Stimulated activated CD8-positive, alpha-beta memory T cell treated with anti-CD3 and anti-CD28 coated beads, Interleukin-4, amount 100 ng/mL, for 4 hours (primary cell): ENCODE results near the gene RAP1GDS1.
"Not testable (repeated sequence)": the region's sequence is repeated elsewhere in the genome, so short reads cannot be mapped to it uniquely, and the experiment has no call there.

Source experiments
- DNase-seq, 2 donors: peaks; one replicate each; pipeline ENCODE4 v3.0.0-alpha.2; 2020; ENCODE audit warnings: low read depth in 2 of 2, low spot score in 1 of 2

Gene RAP1GDS1

DNA sequence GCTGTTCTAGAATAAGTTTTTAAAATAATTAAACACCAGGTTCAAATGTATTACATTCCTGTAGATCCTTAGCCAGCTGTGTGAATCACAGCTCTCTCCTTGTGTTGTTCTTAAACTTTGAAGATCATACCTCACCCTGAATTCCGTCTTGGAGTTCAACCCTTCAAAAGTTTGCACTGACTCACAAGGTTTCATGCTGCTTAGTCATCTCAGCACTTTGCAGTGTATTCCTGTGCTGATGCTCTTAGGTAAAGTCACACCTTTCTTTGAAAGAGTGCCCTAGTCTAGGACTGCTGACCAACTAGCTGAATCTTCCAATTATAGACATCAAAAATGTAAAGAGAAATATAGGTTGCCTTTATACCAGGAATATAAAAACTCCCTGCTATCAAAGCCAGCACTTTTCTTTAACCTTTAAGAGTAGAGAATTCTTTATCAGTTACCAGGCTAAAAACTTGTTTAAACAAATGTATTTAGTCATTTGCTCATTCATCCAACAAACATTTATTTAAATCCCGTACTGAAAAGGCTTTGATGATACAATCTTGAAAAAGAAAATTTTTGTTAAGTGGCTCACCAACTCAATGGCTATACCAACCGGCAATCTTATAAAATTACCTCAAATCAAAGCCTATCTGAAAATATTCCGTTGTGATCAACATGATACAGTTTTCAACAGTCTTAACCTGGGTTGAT is 169.7 kb downstream of the RAP1GDS1 start:
- DNase-seq = no peak

DNA sequence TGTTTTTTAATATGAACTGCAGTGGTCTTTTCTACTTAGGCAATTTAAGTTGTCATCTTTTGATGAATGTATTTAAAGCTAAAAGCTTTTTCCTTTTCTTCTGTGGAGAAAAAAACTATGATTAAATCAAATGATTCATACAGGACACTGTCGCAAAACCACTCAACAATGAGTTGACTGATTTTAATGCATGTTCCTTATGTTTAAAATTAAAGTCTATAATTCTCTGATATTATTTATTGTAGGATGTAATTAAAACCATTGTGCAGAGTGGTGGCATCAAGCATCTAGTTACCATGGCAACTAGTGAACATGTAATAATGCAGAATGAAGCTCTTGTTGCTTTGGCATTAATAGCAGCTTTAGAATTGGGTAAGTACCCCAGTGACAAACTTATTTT is 172.5 kb downstream of the RAP1GDS1 start:
- DNase-seq = no peak

DNA sequence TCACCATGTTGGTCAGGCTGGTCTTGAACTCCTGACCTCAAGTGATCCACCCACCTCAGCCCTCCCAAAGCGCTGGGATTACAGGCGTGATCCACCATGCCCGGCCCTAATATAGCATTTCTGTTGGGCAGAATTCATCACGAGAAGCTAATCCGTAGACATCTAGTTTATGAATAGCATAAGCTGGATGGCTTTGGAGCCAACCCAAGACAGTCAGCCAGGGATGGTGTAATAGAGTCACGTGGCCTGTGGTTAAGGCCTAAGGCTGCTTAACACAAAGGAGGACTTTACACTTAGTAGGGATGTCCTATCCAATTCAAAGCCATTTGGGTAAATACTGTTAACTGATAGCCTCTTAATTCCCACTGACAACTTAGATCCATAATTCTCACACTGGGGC is 173.6 kb downstream of the RAP1GDS1 start:
- DNase-seq = no peak

DNA sequence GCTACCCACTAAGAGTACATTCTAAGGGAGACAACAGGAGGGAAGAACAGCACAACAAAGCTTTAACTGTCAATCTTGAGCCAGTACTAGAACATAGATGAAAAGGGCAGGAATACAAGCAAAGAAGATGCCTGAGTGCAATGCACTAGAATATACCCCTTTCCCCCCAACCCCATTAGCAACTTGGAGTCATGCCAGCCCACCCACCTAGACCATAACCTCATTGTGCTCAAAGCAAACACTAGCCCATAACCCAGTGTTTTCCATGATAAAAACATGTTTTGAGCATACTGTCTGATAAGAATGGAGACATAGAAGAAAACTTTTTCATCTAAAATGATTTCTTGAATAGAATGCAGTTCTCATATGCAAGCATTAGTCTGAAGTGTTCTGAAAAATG is 183.2 kb downstream of the RAP1GDS1 start:
- no peak for DNase-seq

DNA sequence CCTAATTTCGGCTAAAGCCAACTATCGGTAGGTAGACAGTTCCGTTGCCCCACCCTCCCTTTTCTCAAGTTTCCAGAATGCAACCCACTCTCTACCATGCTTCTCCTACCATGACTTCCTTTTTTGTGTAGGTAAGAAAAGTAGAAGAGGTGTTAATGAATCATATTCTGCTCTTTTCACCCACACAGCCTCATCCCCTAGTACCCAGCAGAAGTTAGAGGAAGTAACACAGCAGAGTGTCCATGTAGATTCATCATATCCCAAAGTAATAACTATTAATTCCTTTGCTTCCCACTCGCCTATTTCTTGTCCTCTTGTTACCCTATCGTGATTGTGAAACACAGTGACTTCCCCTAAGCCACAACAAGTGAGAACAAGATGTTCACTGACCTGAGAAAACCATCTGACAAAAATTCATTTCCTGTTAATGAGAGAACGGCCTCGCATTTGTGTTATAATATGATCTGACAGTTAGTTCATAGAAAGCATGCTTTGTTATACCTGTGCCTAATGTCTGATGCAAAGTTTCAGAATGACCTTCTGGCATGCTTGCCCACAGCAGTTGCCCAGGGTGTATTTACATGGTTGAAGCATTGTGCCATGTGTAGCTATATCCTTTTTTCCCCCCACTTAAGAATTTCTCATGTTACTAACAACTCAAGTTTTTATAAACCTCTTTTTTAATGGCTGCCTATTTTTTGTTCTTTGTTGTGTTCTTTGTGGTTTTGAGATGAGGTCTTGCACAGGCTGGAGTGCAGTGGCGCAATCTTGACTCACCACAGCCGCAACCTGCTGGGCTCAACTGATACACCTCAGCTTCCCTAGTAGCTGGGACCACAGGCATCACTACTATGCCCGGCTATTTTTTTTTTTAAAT is 185.6 kb downstream of the RAP1GDS1 start:
- DNase-seq = peak; percentile 27 to 44

DNA sequence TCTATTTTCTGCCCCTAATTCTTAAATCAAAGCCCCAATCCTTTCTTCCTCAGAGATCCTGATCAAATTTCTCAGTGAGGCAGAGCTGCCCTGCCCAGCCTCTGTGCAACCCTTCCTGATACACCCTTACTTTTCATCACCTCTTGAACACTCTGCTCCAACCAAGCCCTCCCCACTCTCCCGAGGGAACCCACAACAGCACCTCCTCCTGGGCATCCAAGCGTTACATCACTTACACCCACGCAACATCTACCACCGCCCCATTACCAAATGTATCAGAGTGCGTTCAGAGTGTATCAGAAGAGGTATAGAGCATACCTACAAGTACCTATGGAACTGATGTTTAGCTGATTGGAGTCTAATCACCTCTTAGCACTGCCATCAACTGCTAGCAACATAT is 186.5 kb downstream of the RAP1GDS1 start:
- DNase-seq = no peak

DNA sequence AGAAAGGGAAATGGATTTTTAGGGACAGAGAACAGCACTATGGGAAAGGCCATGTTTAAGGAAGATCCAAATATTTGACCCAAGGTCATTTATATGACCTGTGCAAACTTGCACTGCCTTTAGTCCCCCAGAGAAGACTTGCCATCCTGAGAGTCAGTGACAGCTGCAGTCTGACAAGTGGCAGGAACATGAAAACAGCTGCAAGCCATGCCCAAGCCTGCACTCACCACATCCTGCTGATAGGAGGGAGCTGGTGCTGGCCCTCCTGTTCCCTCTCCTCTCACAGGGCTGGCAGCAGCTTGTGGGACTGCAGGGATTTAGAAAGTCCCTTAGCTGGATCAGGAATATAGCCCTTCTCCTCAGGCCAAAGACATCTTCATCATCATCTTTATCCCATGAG is 187.7 kb downstream of the RAP1GDS1 start:
- no peak for DNase-seq

DNA sequence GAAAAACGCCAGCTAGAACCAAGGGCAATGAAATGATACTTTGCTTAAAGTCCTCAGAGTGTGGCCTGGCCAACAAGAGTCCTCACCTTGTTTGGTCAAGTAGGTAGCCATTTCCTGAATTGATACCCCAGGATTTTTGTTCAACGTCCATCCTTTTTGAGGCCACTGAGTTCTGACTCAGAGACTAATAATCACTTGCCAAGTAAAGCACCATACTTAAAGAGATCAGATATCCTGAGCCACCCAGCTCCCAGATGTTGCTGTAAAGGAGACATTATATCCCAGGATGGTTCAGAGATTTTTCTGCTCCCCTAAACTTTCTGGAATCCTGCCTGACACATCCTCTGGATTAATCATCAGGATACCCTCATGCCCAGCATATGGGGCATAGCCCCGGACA is 190.9 kb downstream of the RAP1GDS1 start:
- DNase-seq = no peak

DNA sequence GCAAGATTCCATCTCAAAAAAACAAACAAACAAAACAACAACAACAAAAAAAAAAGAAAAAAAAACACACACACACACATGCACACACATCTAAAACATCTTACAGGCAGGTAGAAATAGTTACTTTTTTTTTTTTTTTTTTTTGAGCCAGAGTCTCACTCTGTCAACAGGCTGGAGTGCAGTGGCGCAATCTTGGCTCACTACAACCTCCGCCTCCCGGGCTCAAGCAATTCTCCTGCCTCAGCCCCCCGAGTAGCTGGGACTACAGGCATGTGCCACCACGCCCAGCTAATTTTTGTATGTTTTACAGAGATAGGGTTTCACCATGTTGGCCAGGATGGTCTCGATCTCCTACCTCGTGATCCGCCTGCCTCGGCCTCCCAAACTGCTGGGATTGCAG is 196.2 kb downstream of the RAP1GDS1 start:
- DNase-seq = not testable (repeated sequence)

DNA sequence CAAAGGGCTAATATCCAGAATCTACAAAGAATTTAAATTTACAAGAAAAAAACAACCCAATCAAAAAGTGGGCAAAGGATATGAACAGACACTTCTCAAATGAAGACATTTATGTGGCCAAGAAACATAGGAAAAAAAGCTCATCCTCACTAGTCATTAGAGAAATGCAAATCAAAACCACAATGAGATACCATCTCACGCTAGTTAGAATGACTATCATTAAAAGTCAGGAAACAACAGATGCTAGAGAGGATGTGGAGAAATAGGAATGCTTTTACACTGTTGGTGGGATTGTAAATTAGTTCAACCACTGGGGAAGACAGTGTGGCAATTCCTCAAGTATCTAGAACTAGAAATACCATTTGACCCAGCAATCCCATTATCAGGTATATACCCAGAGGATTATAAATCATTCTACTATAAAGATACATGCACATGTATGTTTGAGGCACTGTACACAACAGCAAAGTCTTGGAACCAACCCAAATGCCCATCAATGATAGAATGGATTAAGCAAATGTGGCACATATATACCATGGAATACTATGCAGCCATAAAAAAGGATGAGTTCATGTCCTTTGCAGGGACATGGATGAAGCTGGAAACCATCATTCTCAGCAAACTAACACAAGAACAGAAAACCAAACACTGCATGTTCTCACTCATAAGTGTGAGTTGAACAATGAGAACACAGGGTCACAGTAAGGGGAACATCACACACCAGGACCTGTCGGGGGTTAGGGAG is 200.1 kb downstream of the RAP1GDS1 start:
- not testable (repeated sequence) for DNase-seq

DNA sequence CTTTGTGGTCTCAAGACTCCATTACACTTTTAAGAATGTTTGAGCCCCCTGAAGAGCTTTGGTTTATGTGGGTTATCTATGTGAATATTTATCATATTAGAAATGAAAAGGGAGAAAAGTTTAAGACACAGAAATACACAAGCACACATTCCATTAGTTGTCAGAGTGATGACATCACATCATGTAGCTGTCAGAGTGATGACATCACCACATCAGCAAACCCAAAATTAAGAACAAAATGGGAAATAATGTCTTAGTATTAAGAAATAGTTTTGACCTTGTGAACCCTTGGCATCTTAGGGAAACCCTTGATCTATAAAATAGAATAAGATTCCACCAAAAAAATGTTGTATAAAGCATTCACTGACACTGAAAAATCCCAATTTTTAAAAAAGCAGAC is 201.3 kb downstream of the RAP1GDS1 start:
- DNase-seq = no peak

DNA sequence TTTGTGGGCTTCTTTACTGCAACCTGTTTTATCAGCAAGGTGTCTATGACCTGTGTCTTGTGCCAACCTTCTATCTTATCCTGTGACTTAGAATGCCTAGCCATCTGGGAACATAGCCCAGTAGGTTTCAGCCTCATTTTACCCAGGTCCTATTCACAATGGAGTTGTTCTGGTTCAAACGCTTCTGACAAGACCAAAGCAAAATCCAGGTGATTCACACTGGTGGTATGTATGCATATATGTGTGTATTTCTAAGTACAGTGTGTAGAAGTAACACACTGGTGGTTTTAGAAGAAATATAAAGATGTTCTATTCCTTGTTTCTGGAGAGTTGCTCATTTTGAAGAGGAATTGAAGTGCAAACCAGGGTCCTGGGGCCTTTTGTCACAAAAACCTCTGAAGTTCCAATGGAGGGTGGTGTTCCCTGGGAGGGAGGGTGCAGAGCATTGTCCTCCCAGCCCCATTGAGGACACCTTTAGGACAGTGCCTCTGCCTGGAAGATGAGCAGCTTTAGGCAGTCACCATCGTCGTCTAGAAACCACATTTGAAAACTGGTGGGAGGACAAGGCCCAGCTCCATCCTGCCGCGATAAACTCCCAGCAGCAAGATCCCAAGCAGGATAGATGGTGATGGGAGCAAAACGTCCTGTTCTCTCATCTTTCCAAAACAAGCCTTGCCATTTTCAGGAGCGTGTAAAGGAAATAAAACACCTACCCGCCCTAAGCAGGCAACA is 205.8 kb downstream of the RAP1GDS1 start:
- no peak for DNase-seq

DNA sequence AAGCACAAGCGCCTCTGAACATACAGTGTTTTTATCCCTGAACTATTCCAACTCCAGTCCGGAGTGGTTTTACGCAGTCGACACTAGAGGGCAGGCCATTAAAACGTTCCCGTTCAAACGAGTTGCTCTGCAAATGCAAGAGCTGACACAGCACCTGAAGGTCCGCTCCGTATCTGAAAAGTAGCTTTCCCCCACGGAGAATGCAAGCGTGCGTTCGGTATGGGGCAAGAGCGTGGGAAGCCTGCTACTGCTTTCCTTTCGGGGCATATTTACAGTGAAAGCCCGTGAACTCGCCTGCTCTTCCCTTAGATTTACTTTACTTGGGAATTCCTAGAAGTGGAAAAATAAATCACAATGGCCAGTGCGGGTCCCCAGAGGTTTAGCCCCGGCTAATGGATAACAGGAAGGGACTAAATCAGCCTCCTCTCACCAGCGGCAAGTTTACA is 206.5 kb downstream of the RAP1GDS1 start:
- DNase-seq = peak; percentile 33 to 35

DNA sequence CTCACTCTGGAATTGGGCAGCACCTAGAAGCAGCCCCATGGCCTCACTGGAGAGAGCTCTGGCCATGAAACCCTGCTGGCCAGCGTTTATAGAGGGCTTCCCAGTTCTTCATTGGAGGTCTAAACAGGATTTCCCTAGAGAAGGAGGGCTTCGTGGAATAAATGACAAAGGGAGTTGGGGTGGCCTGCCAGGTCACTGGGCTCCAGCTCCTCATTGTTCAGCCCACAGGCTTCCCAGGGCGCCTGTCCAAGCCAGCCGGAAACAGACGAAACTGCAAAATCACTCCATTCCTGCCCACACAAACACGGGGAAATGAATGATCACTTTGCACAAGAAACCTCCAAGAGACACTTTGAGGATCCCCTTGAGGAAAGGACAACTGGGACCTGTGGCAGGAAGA is 207.5 kb downstream of the RAP1GDS1 start:
- DNase-seq = no peak

DNA sequence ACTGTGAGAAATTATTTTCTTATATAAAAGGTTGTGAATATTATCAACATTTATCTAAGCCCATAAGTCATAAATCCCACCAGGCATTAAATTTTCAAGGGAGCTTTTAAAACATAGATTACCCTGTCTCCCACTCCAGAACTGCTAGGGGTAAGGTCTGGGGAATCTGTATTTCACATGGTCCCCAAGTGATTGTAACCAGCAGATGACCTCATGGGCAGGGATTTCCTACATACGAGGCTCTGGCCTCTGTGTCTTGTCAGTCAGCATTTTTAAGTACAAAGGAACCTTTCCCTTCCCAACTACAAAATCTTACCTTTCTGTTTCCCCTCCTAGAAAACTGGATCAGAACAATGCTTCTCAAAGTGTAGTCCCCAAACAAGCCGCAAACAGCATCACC is 208.6 kb downstream of the RAP1GDS1 start:
- no peak for DNase-seq

DNA sequence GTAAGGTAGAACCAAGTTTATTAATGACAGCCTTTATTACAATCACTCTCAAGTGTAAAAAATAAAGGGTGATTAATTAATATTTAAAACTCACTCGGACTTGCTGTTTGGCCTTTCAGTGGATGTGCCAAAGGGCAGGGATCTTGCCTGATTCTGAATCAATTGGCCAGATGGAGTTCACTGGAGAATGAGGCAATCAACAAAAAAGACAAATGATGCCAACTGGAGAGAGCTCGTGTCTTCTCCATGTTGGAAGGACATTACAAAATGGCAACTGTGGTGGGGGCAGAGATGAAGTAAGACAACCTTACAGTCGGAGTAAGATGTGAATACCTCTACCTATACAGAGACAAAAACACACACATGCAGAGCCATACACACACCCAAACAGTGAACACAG is 209.2 kb downstream of the RAP1GDS1 start:
- no peak for DNase-seq

DNA sequence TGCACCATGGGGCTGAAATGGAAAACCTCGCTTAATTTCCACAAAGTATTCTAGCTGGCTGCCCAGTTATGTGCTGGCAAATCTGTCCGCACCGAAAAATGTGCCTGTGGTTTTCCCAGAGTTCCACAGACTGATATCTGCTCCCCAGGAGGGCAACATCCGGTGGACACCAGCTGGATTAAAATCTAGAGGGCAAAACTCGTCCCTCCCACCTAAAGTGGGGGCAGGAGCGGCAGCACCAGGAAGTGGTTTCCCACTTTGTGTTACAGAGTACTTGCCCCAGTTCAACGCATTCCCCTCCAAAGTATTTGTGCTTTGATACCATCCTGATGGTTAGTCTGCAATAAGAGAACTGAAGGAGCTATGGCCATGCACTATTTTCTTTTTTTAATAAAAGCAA is 209.6 kb downstream of the RAP1GDS1 start:
- DNase-seq = no peak

DNA sequence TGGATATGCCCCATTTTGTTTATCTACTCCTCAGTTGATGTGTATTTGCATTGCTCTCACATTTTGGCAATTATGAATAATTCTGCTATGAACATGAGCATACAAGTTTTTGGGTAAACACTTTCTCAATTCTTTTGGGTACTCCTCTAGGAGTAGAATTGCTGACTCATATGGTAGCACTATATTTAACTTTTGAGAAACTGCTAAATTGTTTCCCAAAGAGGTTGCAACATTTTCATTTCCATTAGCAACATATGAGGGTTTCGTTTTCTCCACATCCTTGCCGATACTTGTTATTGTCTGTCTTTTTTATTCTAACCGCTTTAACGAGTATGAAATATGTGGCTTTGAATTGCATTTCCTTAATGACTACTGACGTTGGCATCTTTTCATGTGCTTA is 211.9 kb downstream of the RAP1GDS1 start:
- DNase-seq = no peak

DNA sequence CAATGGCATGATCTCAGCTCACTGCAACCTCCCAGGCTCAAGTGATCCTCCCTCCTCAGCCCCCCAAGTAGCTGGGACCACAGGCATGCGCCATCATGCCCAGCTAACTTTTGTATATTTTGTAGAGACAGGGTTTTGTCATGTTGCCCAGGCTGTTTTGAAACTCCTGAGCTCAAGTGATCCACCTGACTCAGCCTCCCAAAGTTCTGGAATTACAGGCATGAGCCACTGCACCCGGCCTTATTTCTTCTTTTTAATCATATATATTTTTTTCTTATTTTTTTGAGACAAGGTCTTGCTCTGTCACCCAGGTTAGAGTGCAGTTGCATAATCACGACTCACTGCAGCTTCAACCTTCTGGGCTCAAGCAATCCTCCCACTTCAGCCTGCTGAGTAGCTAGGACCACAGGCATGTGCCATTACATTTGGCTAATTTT is 213.2 kb downstream of the RAP1GDS1 start:
- DNase-seq = no peak

DNA sequence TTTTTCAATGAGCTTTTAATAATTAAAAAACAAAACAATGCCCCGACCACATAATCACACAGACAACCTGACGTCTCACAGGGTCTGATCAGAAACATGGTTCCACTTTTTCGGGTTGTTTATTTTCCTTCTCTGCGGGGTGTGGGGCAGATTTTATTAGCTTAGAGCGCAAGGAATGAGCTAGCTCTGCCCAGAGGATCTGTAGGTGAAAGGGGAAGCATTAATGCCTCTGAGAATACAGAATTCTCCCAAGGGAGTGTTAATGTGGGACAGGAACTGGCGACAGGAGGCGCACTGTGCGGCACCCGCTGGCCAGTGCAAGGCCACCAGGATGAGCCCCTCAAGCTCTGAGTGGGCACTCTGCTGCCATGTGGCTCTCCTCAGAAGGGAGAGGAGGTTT is 215.7 kb downstream of the RAP1GDS1 start:
- DNase-seq = no peak

DNA sequence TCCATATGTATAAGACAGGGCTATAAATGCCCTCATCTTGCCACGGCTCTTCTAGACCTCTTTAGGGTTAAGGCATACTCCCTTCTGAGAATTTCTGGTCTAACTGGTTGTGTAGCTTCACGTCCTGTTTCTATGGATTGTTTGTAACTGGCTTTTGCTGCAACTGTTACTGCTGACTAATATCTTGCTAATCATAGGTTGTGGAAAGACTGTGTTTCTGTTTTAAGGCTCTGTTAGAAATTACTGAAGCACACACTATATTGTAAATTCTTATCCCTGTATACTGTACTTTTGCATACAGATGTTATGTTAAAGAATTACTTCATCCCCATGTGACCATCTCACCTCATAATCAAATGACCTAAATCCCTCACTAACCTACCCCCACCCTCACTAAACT is 218.4 kb downstream of the RAP1GDS1 start:
- DNase-seq = not testable (repeated sequence)
